ENCODE results near the gene DGKZ.

Gene DGKZ

DNA sequence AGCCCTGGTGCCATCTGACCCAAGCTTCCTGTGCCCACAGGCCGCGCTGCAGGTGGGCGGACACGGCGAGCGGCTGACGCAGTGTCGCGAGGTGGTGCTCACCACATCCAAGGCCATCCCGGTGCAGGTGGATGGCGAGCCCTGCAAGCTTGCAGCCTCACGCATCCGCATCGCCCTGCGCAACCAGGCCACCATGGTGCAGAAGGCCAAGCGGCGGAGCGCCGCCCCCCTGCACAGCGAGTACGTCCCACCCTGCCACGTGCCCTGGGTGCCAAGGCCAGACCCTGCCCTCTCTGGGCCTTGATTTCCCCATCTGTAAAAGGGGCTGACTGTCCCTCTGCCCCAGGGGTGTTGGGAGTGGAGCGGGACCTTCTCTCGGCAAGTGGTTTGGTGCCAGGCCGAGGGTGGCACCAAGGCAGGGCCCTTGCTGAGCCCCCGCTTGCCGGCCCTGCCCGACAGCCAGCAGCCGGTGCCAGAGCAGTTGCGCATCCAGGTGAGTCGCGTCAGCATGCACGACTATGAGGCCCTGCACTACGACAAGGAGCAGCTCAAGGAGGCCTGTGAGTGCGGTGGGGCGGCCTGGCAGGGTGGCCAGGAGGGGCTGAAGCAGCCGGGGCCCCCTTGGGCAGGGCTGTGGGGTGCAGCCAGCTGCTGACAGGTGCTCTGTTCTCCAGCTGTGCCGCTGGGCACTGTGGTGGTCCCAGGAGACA is 28.3 kb downstream of the DGKZ start:
- Histone ChIP-seq H3F3A (ENCODE audit: insufficient read depth, low read length) (no peaks in the 10 kb centered on the region), H3K4me3 (ENCODE audit: low read length) (no peak overlapping the region), H3K79me2 (ENCODE audit: low read length) (no peaks in the 10 kb centered on the region), H3K9me3 (replicated peaks; ENCODE audit: insufficient read depth, low read length) (no peaks in the 10 kb centered on the region), H3K4me1 (ENCODE audit: low read length) (no peaks in the 10 kb centered on the region), H3K9ac (ENCODE audit: low read length) (no peak overlapping the region), H3K27me3 (replicated peaks; ENCODE audit: insufficient read depth, low read length) (no peaks in the 10 kb centered on the region), H3K9me2 (replicated peaks; ENCODE audit: insufficient read depth, low read length) (no peaks in the 10 kb centered on the region), H3K4me2 (ENCODE audit: low read depth, low read length) (no peak overlapping the region), H2AFZ (ENCODE audit: low read length) (no peak overlapping the region), H4K20me1 (ENCODE audit: insufficient read depth, low read length) (no peaks in the 10 kb centered on the region), H3K36me3 (replicated peaks; ENCODE audit: insufficient read depth, low read length) (no peaks in the 10 kb centered on the region), H3K27ac (ENCODE audit: low read length) (no peak overlapping the region)
- no peak for DNase-seq
- TF ChIP-seq EZH2 (optimal IDR thresholded peaks at IDR 0.05; ENCODE audit: low read depth, low read length): no peak
- TF ChIP-seq, protein P1, sequence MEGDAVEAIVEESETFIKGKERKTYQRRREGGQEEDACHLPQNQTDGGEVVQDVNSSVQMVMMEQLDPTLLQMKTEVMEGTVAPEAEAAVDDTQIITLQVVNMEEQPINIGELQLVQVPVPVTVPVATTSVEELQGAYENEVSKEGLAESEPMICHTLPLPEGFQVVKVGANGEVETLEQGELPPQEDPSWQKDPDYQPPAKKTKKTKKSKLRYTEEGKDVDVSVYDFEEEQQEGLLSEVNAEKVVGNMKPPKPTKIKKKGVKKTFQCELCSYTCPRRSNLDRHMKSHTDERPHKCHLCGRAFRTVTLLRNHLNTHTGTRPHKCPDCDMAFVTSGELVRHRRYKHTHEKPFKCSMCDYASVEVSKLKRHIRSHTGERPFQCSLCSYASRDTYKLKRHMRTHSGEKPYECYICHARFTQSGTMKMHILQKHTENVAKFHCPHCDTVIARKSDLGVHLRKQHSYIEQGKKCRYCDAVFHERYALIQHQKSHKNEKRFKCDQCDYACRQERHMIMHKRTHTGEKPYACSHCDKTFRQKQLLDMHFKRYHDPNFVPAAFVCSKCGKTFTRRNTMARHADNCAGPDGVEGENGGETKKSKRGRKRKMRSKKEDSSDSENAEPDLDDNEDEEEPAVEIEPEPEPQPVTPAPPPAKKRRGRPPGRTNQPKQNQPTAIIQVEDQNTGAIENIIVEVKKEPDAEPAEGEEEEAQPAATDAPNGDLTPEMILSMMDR (IDR thresholded peaks at IDR 0.05; ENCODE audit: low read length): no peak
- TF ChIP-seq EZH2phosphoT487 (IDR thresholded peaks at IDR 0.05; ENCODE audit: low read length): no peak

DNA sequence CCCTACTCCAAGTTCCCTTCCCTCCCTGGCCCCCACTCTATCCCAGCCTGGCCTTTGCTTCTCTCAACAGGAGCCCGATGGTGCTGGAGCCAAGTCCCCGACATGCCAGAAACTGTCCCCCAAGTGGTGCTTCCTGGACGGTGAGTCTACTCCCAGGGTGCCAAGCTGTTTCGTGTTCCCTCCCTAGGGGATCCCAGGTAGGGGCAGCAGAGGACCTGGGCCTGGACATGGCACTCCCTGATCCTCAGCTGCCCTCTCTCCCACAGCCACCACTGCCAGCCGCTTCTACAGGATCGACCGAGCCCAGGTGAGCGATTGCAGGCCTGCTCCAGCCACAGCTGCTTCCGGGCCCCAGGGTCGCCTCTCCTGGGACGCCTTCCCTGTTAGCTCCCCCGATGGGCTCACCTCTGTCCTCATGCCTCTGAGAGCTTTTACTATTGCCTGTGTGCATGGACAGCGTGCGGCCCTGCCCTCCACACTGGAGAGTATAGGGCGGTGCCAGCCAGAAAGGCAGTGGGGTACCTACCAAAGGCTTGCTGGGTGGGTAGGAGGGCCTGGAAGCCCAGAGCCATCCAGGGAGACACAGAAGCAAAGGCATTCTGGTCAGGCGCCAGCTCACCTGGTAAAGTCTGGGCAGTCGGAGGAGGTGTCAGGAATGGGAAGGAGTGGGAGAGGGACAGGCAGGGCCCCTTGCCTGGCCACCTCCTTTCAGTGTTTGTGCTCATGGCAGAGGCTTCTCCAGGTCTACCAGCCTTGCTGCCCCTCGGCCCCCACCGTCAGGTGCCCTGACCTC is 29.2 kb downstream of the DGKZ start:
- DNase-seq: no peak
- no peaks in the 10 kb centered on the region for H3K9me2 ChIP-seq (replicated peaks; ENCODE audit: insufficient read depth, low read length)

DNA sequence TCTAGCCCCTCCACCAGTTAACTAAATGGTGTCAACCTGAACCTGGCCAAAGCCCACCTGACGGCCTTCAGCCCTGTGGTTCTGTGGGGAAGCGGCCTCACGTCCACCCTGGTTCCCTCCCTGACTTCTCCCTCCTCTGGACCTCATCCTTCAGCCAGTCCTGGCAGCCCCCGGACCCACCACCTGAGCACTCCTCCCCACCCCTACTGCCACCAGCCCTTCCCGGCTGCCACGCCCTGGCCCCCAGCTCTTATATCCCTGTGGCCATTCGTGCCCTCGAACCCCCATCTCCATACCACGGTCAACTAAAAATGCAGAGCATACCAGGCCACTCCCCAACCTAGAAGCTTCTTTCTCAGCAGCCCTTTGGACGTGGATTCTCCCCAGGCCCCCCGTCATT is 30.0 kb downstream of the DGKZ start:
- Histone ChIP-seq H3K9ac (ENCODE audit: low read length) (no peak overlapping the region), H3K36me3 (replicated peaks; ENCODE audit: insufficient read depth, low read length) (no peaks in the 10 kb centered on the region), H3K27me3 (replicated peaks; ENCODE audit: insufficient read depth, low read length) (peaks cover 10% of the 10 kb centered on the region), H3K4me1 (ENCODE audit: low read length) (peaks cover 4% of the 10 kb centered on the region; the same call in 1 of the 2 replicates), H3K4me3 (ENCODE audit: low read length) (no peak overlapping the region), H2AFZ (ENCODE audit: low read length) (no peak overlapping the region), H4K20me1 (ENCODE audit: insufficient read depth, low read length) (no peaks in the 10 kb centered on the region), H3F3A (ENCODE audit: insufficient read depth, low read length) (no peaks in the 10 kb centered on the region), H3K79me2 (ENCODE audit: low read length) (no peaks in the 10 kb centered on the region), H3K27ac (ENCODE audit: low read length) (no peak overlapping the region), H3K4me2 (ENCODE audit: low read depth, low read length) (no peak overlapping the region), H3K9me2 (replicated peaks; ENCODE audit: insufficient read depth, low read length) (no peaks in the 10 kb centered on the region), H3K9me3 (replicated peaks; ENCODE audit: insufficient read depth, low read length) (no peaks in the 10 kb centered on the region)
- no peak for TF ChIP-seq EZH2phosphoT487 (IDR thresholded peaks at IDR 0.05; ENCODE audit: low read length)
- no peak for TF ChIP-seq EZH2 (optimal IDR thresholded peaks at IDR 0.05; ENCODE audit: low read depth, low read length)
- DNase-seq: no peak

More for the DNA sequence above, 29.2 kb downstream of the DGKZ start:
- peaks cover 4% of the 10 kb centered on the region; the same call in 1 of the 2 replicates for H3K27me3 ChIP-seq (replicated peaks; ENCODE audit: insufficient read depth, low read length)
- no peak overlapping the region for H3K4me3 ChIP-seq (ENCODE audit: low read length)
- H3K9ac ChIP-seq (ENCODE audit: low read length): no peak overlapping the region
- H2AFZ ChIP-seq (ENCODE audit: low read length): no peak overlapping the region
- no peak overlapping the region for H3K27ac ChIP-seq (ENCODE audit: low read length)
- TF ChIP-seq, protein P1 (IDR thresholded peaks at IDR 0.05; ENCODE audit: low read length): no peak
- TF ChIP-seq EZH2phosphoT487 (IDR thresholded peaks at IDR 0.05; ENCODE audit: low read length) (no peak), EZH2 (optimal IDR thresholded peaks at IDR 0.05; ENCODE audit: low read depth, low read length) (no peak)
- H3K36me3 ChIP-seq (replicated peaks; ENCODE audit: insufficient read depth, low read length): no peaks in the 10 kb centered on the region
- H3K4me2 ChIP-seq (ENCODE audit: low read depth, low read length): no peak overlapping the region
- H3K79me2 ChIP-seq (ENCODE audit: low read length): no peaks in the 10 kb centered on the region
- no peaks in the 10 kb centered on the region for H3F3A ChIP-seq (ENCODE audit: insufficient read depth, low read length)
- no peaks in the 10 kb centered on the region for H3K4me1 ChIP-seq (ENCODE audit: low read length)
- no peaks in the 10 kb centered on the region for H4K20me1 ChIP-seq (ENCODE audit: insufficient read depth, low read length)
- no peaks in the 10 kb centered on the region for H3K9me3 ChIP-seq (replicated peaks; ENCODE audit: insufficient read depth, low read length)
